Hepatocyte (in vitro differentiated cells): ENCODE measurements around the gene IKZF1. TPM values are rescaled to one million over a fixed set of nuclear protein-coding genes. Genes with fewer than 3 reads are reported as not detected.

ENCODE experiments used
- DNase-seq: peaks from one replicate; pipeline ENCODE4 v3.0.0-alpha.2; 2016; ENCODE audit warnings: low spot score
- H2AFZ ChIP-seq: fragments of 200-600 bp; sonication (generic); 2 replicates; pipeline ENCODE4 v1.6.0; 2016; ENCODE audit warnings: antibody characterized with exemption, mild to moderate bottlenecking
- H3K27ac ChIP-seq: fragments of 200-600 bp; sonication (generic); 2 replicates; pipeline ENCODE4 v1.5.1; 2016; ENCODE audit warnings: mild to moderate bottlenecking
- H3K27me3 ChIP-seq: fragments of 200-600 bp; sonication (generic); 2 replicates; pipeline ENCODE4 v1.6.1; 2016
- H3K36me3 ChIP-seq: fragments of 200-600 bp; sonication (generic); replicated peaks from 2 replicates; pipeline ENCODE4 v1.5.1; 2016; ENCODE audit warnings: low read depth; ENCODE audit not compliant: insufficient read depth
- H3K4me1 ChIP-seq: fragments of 200-600 bp; sonication (generic); 2 replicates; pipeline ENCODE4 v1.5.1; 2016; ENCODE audit warnings: mild to moderate bottlenecking, moderate library complexity; ENCODE audit not compliant: insufficient read depth
- H3K4me2 ChIP-seq: fragments of 200-600 bp; sonication (generic); 2 replicates; pipeline ENCODE4 v1.6.0; 2016
- H3K4me3 ChIP-seq: fragments of 200-600 bp; sonication (generic); 2 replicates; pipeline ENCODE4 v1.5.1; 2016; ENCODE audit warnings: mild to moderate bottlenecking
- H3K79me2 ChIP-seq: fragments of 200-600 bp; sonication (generic); 2 replicates; pipeline ENCODE4 v1.6.0; 2017; ENCODE audit warnings: mild to moderate bottlenecking
- H3K9me2 ChIP-seq: fragments of 200-600 bp; sonication (generic); replicated peaks from 2 replicates; pipeline ENCODE4 v1.6.0; 2017; ENCODE audit warnings: mild to moderate bottlenecking; ENCODE audit not compliant: insufficient read depth
- H3K9me3 ChIP-seq: fragments of 200-600 bp; sonication (generic); 2 replicates; pipeline ENCODE4 v1.5.1; 2016; ENCODE audit warnings: low read depth, mild to moderate bottlenecking
- H4K20me1 ChIP-seq: fragments of 200-600 bp; sonication (generic); 2 replicates; pipeline ENCODE4 v1.6.0; 2016; ENCODE audit warnings: mild to moderate bottlenecking; ENCODE audit not compliant: insufficient read depth, poor library complexity, severe bottlenecking
- EZH2 ChIP-seq: fragments of 200-600 bp; sonication (generic); IDR thresholded peaks from 2 replicates; pipeline ENCODE4 v1.6.1; 2016; ENCODE audit warnings: antibody characterized with exemption, mild to moderate bottlenecking, borderline replicate concordance
- EZH2phosphoT487 ChIP-seq: fragments of 200-600 bp; sonication (generic); IDR thresholded peaks from one replicate; pipeline ENCODE4 v1.6.1; 2018; ENCODE audit warnings: antibody characterized with exemption, mild to moderate bottlenecking, low read depth, moderate library complexity; ENCODE audit not compliant: unreplicated experiment, severe bottlenecking
- WGBS: methylation state at CpG from one replicate; pipeline ENCODE4 v1.1.6; 2016; ENCODE audit warnings: low lambda C conversion rate; ENCODE audit errors: missing lambda C conversion rate; 5-methylcytosine and 5-hydroxymethylcytosine counted together
- polyA plus RNA-seq: library from polyadenylated mRNA; unstranded; fragments of >200 nt; fragmentation: Nextera tagmentation; extraction: Ambion mirVana; gene quantifications from 2 replicates; pipeline ENCODE4 v1.2.1, GENCODE V29; 2016
- total RNA-seq: library from RNA; depleted of rRNA; stranded (reverse); fragments of >200 nt; gene quantifications from 2 replicates; pipeline ENCODE4 v1.2.3, GENCODE V29; 2014
- TF ChIP-seq, protein P1 (sequence below): fragments of 200-600 bp; sonication (generic); IDR thresholded peaks from 2 replicates; pipeline ENCODE4 v1.5.1; 2016; ENCODE audit warnings: antibody characterized with exemption, mild to moderate bottlenecking; ENCODE audit not compliant: poor library complexity

The IKZF1 gene
- total and polyA plus RNA-seq, 2 experiments from 2014 or later: 0.16 to 0.47 TPM

DNA sequence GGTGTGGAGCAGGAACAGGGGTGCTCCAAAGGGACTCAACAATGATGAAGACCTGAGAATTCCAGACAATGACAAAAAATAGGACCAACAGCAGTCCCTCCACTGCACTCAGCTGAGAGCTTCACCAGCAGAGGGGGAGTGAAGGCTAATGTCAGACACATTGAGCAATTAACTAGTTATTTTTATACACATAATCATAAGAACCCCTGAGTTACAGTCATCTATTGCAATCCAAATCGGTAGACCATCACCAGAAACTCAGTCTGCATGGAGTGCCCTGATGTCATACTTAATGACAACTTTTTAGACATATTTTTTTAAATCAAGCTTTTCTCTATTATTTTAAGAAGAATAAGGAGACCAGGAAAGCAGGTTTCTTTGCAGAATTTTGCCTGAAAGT is 30.6 kb upstream of the IKZF1 start:
- H3K9me2 ChIP-seq: no peaks in the 10 kb centered on the region
- no peaks in the 10 kb centered on the region for H3K27me3 ChIP-seq
- no peak overlapping the region for H3K27ac ChIP-seq
- TF ChIP-seq EZH2phosphoT487 (no peak), EZH2 (no peak)
- TF ChIP-seq, protein P1, sequence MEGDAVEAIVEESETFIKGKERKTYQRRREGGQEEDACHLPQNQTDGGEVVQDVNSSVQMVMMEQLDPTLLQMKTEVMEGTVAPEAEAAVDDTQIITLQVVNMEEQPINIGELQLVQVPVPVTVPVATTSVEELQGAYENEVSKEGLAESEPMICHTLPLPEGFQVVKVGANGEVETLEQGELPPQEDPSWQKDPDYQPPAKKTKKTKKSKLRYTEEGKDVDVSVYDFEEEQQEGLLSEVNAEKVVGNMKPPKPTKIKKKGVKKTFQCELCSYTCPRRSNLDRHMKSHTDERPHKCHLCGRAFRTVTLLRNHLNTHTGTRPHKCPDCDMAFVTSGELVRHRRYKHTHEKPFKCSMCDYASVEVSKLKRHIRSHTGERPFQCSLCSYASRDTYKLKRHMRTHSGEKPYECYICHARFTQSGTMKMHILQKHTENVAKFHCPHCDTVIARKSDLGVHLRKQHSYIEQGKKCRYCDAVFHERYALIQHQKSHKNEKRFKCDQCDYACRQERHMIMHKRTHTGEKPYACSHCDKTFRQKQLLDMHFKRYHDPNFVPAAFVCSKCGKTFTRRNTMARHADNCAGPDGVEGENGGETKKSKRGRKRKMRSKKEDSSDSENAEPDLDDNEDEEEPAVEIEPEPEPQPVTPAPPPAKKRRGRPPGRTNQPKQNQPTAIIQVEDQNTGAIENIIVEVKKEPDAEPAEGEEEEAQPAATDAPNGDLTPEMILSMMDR: no peak
- H3K79me2 ChIP-seq: no peaks in the 10 kb centered on the region
- no peak overlapping the region for H3K4me2 ChIP-seq
- no peaks in the 10 kb centered on the region for H4K20me1 ChIP-seq
- H3K4me3 ChIP-seq: no peak overlapping the region
- no peaks in the 10 kb centered on the region for H3K36me3 ChIP-seq
- 91% methylated on average over 1 of the region's 1 CpG for WGBS
- H3K4me1 ChIP-seq: no peaks in the 10 kb centered on the region
- no peak overlapping the region for H2AFZ ChIP-seq
- no peaks in the 10 kb centered on the region for H3K9me3 ChIP-seq
- DNase-seq: no peak

DNA sequence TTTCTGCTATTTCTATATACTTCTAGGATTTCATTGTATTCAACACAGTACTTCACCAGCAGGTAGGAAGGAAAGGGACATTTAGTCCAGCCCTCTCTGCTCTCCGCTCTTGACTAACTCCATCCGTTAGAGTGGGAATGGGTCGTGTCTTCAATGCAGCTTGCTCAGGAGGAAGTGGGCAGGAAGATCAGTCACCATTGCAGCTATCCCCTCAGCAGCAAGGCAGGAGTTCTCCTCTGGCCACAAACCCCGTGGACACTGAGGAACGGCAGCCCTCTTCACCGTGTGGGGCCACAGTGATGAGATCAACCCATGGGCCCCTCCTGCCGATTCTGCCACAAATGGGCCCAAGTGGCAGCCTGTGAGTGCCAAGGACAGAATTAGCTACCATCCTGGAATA is 30.2 kb upstream of the IKZF1 start:
- Histone ChIP-seq H3K27ac (no peak overlapping the region), H3K9me2 (no peaks in the 10 kb centered on the region), H4K20me1 (no peaks in the 10 kb centered on the region), H3K36me3 (no peaks in the 10 kb centered on the region), H2AFZ (no peak overlapping the region), H3K79me2 (no peaks in the 10 kb centered on the region), H3K4me2 (no peak overlapping the region), H3K9me3 (no peaks in the 10 kb centered on the region), H3K27me3 (no peaks in the 10 kb centered on the region), H3K4me1 (no peaks in the 10 kb centered on the region), H3K4me3 (no peak overlapping the region)
- TF ChIP-seq EZH2 (no peak), EZH2phosphoT487 (no peak)
- TF ChIP-seq, protein P1: no peak
- DNase-seq: no peak
- WGBS: 80% methylated on average over 7 of the region's 7 CpGs

DNA sequence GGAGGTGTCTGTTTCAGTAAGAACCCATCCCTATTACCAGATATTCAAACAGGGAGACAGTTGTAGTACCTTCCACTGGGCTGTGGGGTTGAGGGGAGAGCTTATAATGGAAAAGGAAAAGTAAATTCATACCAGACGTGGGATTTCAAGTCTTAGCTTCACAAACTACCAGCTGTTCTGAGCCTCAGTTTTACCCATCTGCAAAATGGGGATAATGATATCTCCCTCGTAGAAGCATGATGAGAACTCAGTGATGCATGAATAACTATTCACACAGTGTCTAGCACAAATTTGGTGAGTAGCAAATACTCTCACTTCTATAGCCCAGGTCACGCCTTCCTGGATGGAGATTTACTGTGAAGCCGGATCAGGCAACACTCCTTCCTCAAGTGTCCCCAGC is 29.1 kb upstream of the IKZF1 start:
- no peak overlapping the region for H3K4me2 ChIP-seq
- no peak overlapping the region for H3K4me3 ChIP-seq
- DNase-seq: no peak
- no peaks in the 10 kb centered on the region for H4K20me1 ChIP-seq
- H3K27ac ChIP-seq: no peak overlapping the region
- H3K9me2 ChIP-seq: no peaks in the 10 kb centered on the region
- H3K9me3 ChIP-seq: no peaks in the 10 kb centered on the region
- TF ChIP-seq, protein P1: no peak
- TF ChIP-seq EZH2 (no peak), EZH2phosphoT487 (no peak)
- H2AFZ ChIP-seq: no peak overlapping the region
- H3K27me3 ChIP-seq: no peaks in the 10 kb centered on the region
- 84% methylated on average over 4 of the region's 4 CpGs for WGBS
- no peaks in the 10 kb centered on the region for H3K79me2 ChIP-seq
- H3K36me3 ChIP-seq: no peaks in the 10 kb centered on the region
- no peaks in the 10 kb centered on the region for H3K4me1 ChIP-seq

DNA sequence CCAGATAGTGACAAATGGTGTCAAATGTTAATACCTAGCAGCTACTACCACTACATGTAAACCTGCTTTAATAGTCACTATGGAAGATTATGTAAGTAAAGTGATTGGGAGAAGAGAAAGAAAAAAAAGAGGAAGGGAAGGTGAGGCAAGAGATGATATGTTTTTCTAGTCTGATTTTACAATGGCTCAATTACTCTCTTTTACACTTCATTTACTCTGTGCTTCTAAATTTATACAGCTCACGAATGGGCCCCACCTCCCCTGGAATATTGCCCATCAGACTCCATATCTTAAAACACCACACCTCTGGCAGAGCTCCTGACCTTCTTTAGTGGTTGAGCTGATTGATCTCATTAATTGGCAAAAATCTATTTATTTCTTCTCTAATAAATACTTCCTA is 28.0 kb upstream of the IKZF1 start:
- Histone ChIP-seq H2AFZ (no peak overlapping the region), H3K4me1 (no peaks in the 10 kb centered on the region), H3K27ac (no peak overlapping the region), H3K9me2 (no peaks in the 10 kb centered on the region), H3K4me3 (no peak overlapping the region), H3K36me3 (no peaks in the 10 kb centered on the region), H3K27me3 (no peaks in the 10 kb centered on the region), H3K4me2 (no peak overlapping the region), H4K20me1 (no peaks in the 10 kb centered on the region), H3K9me3 (no peaks in the 10 kb centered on the region), H3K79me2 (no peaks in the 10 kb centered on the region)
- no peak for DNase-seq
- TF ChIP-seq, protein P1: no peak
- no peak for TF ChIP-seq EZH2
- TF ChIP-seq EZH2phosphoT487: no peak
- WGBS: 74% methylated on average over 1 of the region's 1 CpG
